GM23338 (cell line): ENCODE results near the gene C5orf47. TPM values are rescaled to one million over a fixed set of nuclear protein-coding genes. Genes with fewer than 3 reads are reported as not detected.

Experiments used
- ATAC-seq: fragments of 200-7000 bp; cut with Tn5 transposase; 3 replicates; pipeline ENCODE4 v1.9.1; 2020
- DNase-seq: peaks from one replicate; pipeline ENCODE4 v3.0.0-alpha.2; 2015; ENCODE audit warnings: low spot score
- H2AFZ ChIP-seq: fragments of 200-600 bp; sonication (generic); 2 replicates; pipeline ENCODE4 v1.8.0; 2016; ENCODE audit warnings: antibody characterized with exemption, mild to moderate bottlenecking, moderate library complexity
- H3F3A ChIP-seq: fragments of 200-600 bp; sonication (generic); replicated peaks from 2 replicates; pipeline ENCODE4 v1.8.0; 2017; ENCODE audit warnings: antibody characterized with exemption, mixed run types, low read depth
- H3K27ac ChIP-seq: fragments of 200-600 bp; sonication (generic); 2 replicates; pipeline ENCODE4 v1.6.1; 2016; ENCODE audit warnings: low read depth
- H3K27me3 ChIP-seq: fragments of 200-600 bp; sonication (generic); 2 replicates; pipeline ENCODE4 v1.8.0; 2016; ENCODE audit warnings: mild to moderate bottlenecking, mixed run types, moderate library complexity; ENCODE audit not compliant: insufficient read depth
- H3K36me3 ChIP-seq: fragments of 200-600 bp; sonication (generic); 2 replicates; pipeline ENCODE4 v1.8.0; 2016; ENCODE audit warnings: mild to moderate bottlenecking; ENCODE audit not compliant: insufficient read depth
- H3K4me1 ChIP-seq: fragments of 200-600 bp; sonication (generic); 2 replicates; pipeline ENCODE4 v1.8.0; 2016; ENCODE audit warnings: mild to moderate bottlenecking, moderate library complexity; ENCODE audit not compliant: insufficient read depth
- H3K4me2 ChIP-seq: fragments of 200-600 bp; sonication (generic); 2 replicates; pipeline ENCODE4 v1.7.1; 2017; ENCODE audit warnings: mixed run types
- H3K4me3 ChIP-seq: fragments of 200-600 bp; sonication (generic); 2 replicates; pipeline ENCODE4 v1.6.1; 2016; ENCODE audit warnings: mixed run types
- H3K79me2 ChIP-seq: fragments of 200-600 bp; sonication (generic); replicated peaks from 2 replicates; pipeline ENCODE4 v1.8.0; 2017; ENCODE audit warnings: mild to moderate bottlenecking; ENCODE audit not compliant: insufficient read depth
- H3K9me2 ChIP-seq: fragments of 200-600 bp; sonication (generic); 2 replicates; pipeline ENCODE4 v1.8.0; 2017; ENCODE audit not compliant: insufficient read depth
- H4K20me1 ChIP-seq: fragments of 200-600 bp; sonication (generic); replicated peaks from 2 replicates; pipeline ENCODE4 v1.8.0; 2017; ENCODE audit warnings: mild to moderate bottlenecking; ENCODE audit not compliant: insufficient read depth
- H3K27ac Mint-ChIP-seq: 2 replicates; pipeline ENCODE4 v1.8.0; 2020; ENCODE audit warnings: inconsistent platforms, mild to moderate bottlenecking, moderate library complexity, mixed read lengths
- H3K27me3 Mint-ChIP-seq: 3 replicates; pipeline ENCODE4 v1.8.0; 2022; ENCODE audit warnings: low read depth, mild to moderate bottlenecking, moderate library complexity, mixed read lengths, inconsistent platforms; ENCODE audit not compliant: insufficient read depth, poor library complexity
- H3K36me3 Mint-ChIP-seq: 3 replicates; pipeline ENCODE4 v1.8.0; 2021; ENCODE audit warnings: low read depth, mild to moderate bottlenecking, inconsistent platforms, moderate library complexity, mixed read lengths
- H3K4me1 Mint-ChIP-seq: 3 replicates; pipeline ENCODE4 v1.8.0; 2020; ENCODE audit warnings: mild to moderate bottlenecking, inconsistent platforms, mixed read lengths
- H3K4me3 Mint-ChIP-seq: 3 replicates; pipeline ENCODE4 v1.8.0; 2021; ENCODE audit warnings: moderate library complexity, mild to moderate bottlenecking, inconsistent platforms, mixed read lengths
- H3K9me3 Mint-ChIP-seq: 3 replicates; pipeline ENCODE4 v1.8.0; 2020; ENCODE audit warnings: moderate library complexity, mild to moderate bottlenecking, inconsistent platforms, mixed read lengths
- CREB1 ChIP-seq: fragments of 250-450 bp; sonication (Bioruptor Pico); IDR thresholded peaks from 2 replicates; pipeline ENCODE4 v1.5.0; 2020; ENCODE audit warnings: low read depth, mild to moderate bottlenecking, moderate library complexity
- ETS1 ChIP-seq: IDR thresholded peaks from 2 replicates; pipeline ENCODE4 v1.6.1; 2016; ENCODE audit warnings: antibody characterized with exemption
- EZH2phosphoT487 ChIP-seq: fragments of 200-600 bp; sonication (generic); IDR thresholded peaks from one replicate; pipeline ENCODE4 v1.8.1; 2018; ENCODE audit warnings: antibody characterized with exemption; ENCODE audit not compliant: unreplicated experiment
- JUNB ChIP-seq: IDR thresholded peaks from one replicate; pipeline ENCODE4 v1.6.1; 2016; ENCODE audit warnings: antibody characterized with exemption; ENCODE audit not compliant: unreplicated experiment
- POLR2AphosphoS5 ChIP-seq: IDR thresholded peaks from 2 replicates; pipeline ENCODE4 v1.6.1; 2016; ENCODE audit warnings: antibody characterized with exemption, low read depth
- REST ChIP-seq: IDR thresholded peaks from one replicate; pipeline ENCODE4 v1.6.1; 2018; ENCODE audit warnings: antibody characterized with exemption; ENCODE audit not compliant: unreplicated experiment
- STAT1 ChIP-seq: IDR thresholded peaks from one replicate; pipeline ENCODE4 v1.6.1; 2016; ENCODE audit warnings: antibody characterized with exemption; ENCODE audit not compliant: unreplicated experiment
- ZNF331 ChIP-seq: fragments of 250-450 bp; sonication (Bioruptor Pico); IDR thresholded peaks from 2 replicates; pipeline ENCODE4 v1.5.0; 2020; ENCODE audit warnings: low read depth, mild to moderate bottlenecking, moderate library complexity
- ZNF462 ChIP-seq: fragments of 250-450 bp; sonication (Bioruptor Pico); IDR thresholded peaks from 2 replicates; pipeline ENCODE4 v1.5.0; 2020; ENCODE audit warnings: mild to moderate bottlenecking, moderate library complexity
- polyA plus RNA-seq: library from polyadenylated mRNA; unstranded; fragments of >200 nt; fragmentation: Nextera tagmentation; extraction: Ambion mirVana; gene quantifications from 2 replicates; pipeline ENCODE4 v1.2.1, GENCODE V29; 2016
- total RNA-seq: library from RNA; depleted of rRNA; stranded (reverse); fragments of >200 nt; shearing (Covaris generic); gene quantifications from 2 replicates; pipeline ENCODE4 v1.2.3, GENCODE V29; 2014

The C5orf47 gene
- total and polyA plus RNA-seq, 2 experiments from 2014 or later = 0.63 to 1.1 TPM

- Histone ChIP-seq H3K4me2 (no peak overlapping the region), H3K27ac (no peak overlapping the region), H3K36me3 (no peaks in the 10 kb centered on the region), H3K4me3 (no peak overlapping the region), H2AFZ (no peak overlapping the region), H4K20me1 (no peaks in the 10 kb centered on the region), H3K9me2 (no peaks in the 10 kb centered on the region), H3K79me2 (no peaks in the 10 kb centered on the region), H3K27me3 (no peaks in the 10 kb centered on the region), H3K4me1 (no peaks in the 10 kb centered on the region), H3F3A (no peaks in the 10 kb centered on the region)
- Mint-ChIP-seq H3K9me3 (peaks cover 23% of the 10 kb centered on the region), H3K4me3 (no peak overlapping the region), H3K36me3 (peaks cover 3% of the 10 kb centered on the region; the same call in 1 of the 3 replicates), H3K4me1 (no peaks in the 10 kb centered on the region), H3K27ac (no peak overlapping the region), H3K27me3 (no peaks in the 10 kb centered on the region)
- DNase-seq (no peak), ATAC-seq (no peak)
- no peak for TF ChIP-seq ETS1
- no peak for TF ChIP-seq ZNF331 (CRISPR knock-in tag)
- no peak for TF ChIP-seq EZH2phosphoT487
Measured at GRCh38 chr5:174030286-174030685, 41.3 kb downstream of the C5orf47 start.

- no peaks in the 10 kb centered on the region for H3K9me3 Mint-ChIP-seq
- H3K36me3 Mint-ChIP-seq = no peaks in the 10 kb centered on the region
- Histone ChIP-seq H3K4me3 (no peak overlapping the region), H3K79me2 (no peaks in the 10 kb centered on the region), H3K36me3 (no peaks in the 10 kb centered on the region), H3K4me2 (no peak overlapping the region), H3K27me3 (no peaks in the 10 kb centered on the region), H2AFZ (no peak overlapping the region), H3K4me1 (peaks cover under 1% of the 10 kb centered on the region; the same call in 1 of the 2 replicates), H3K27ac (no peak overlapping the region), H4K20me1 (no peaks in the 10 kb centered on the region), H3K9me2 (no peaks in the 10 kb centered on the region), H3F3A (no peaks in the 10 kb centered on the region)
- H3K27me3 Mint-ChIP-seq = peaks cover 7% of the 10 kb centered on the region
- ATAC-seq (no peak), DNase-seq (no peak)
- no peak overlapping the region for H3K27ac Mint-ChIP-seq
- H3K4me1 Mint-ChIP-seq = peaks cover 6% of the 10 kb centered on the region; the same call in 2 of the 3 replicates
- H3K4me3 Mint-ChIP-seq = no peak overlapping the region
- TF ChIP-seq POLR2AphosphoS5 (no peak), ZNF462 (no peak), STAT1 (no peak), ETS1 (no peak), REST (no peak), JUNB (no peak), CREB1 (CRISPR knock-in tag) (no peak)
Measured at GRCh38 chr5:174044466-174045254, 55.7 kb downstream of the C5orf47 start.
